H1 (cell line): ENCODE results near the gene CSNK2B. TPM values are rescaled to one million over a fixed set of nuclear protein-coding genes. Genes with fewer than 3 reads are reported as not detected.

Experiments
- CTCF ChIA-PET: fragments of 300-600 bp; sonication (Branson Sonifier 250); formaldehyde crosslinking; loops from one replicate; lab custom pipeline; 2021; ENCODE audit not compliant: partially characterized antibody; lab: Charles Lee
- POLR2A ChIA-PET: fragments of 300-600 bp; sonication (Branson Sonifier 250); formaldehyde crosslinking; loops from one replicate; lab custom pipeline; 2021; ENCODE audit warnings: inconsistent platforms; ENCODE audit not compliant: partially characterized antibody; lab: Charles Lee
- DNase-seq, 2 experiments: peaks; one replicate each; pipeline versions ENCODE4 v3.0.0 to v3.0.0-alpha.2; 2010 to 2022; ENCODE audit warnings: low spot score in 2 of 2, low read depth in 1 of 2, mixed read lengths in 1 of 2
- FAIRE-seq: peaks from 2 replicates; lab custom pipeline; 2011; peaks lifted over from hg19 to GRCh38; lab: Jason Lieb, UNC
- H2AFZ ChIP-seq: 2 replicates; pipeline ENCODE4 v1.8.1; 2012; ENCODE audit warnings: low read length, inconsistent platforms
- H2AK5ac ChIP-seq: 2 replicates; pipeline ENCODE4 v1.6.1; 2013; ENCODE audit warnings: low read depth, low read length
- H2BK120ac ChIP-seq: replicated peaks from 2 replicates; pipeline ENCODE3; 2013; ENCODE audit warnings: low read depth, low read length, inconsistent platforms
- H2BK12ac ChIP-seq: 2 replicates; pipeline ENCODE4 v1.6.1; 2013; ENCODE audit warnings: low read depth, low read length
- H2BK15ac ChIP-seq: 2 replicates; pipeline ENCODE4 v1.6.1; 2013; ENCODE audit warnings: low read length
- H2BK20ac ChIP-seq: 2 replicates; pipeline ENCODE4 v1.6.1; 2013; ENCODE audit warnings: low read length
- H2BK5ac ChIP-seq: 2 replicates; pipeline ENCODE4 v1.6.1; 2013; ENCODE audit warnings: low read depth, low read length
- H3K14ac ChIP-seq: 2 replicates; pipeline ENCODE4 v1.6.1; 2013; ENCODE audit warnings: inconsistent platforms; ENCODE audit not compliant: insufficient read length
- H3K18ac ChIP-seq: 2 replicates; pipeline ENCODE4 v1.6.1; 2013; ENCODE audit warnings: low read length; ENCODE audit errors: extremely low read depth
- H3K23ac ChIP-seq: 2 replicates; pipeline ENCODE4 v1.6.1; 2013; ENCODE audit warnings: inconsistent platforms; ENCODE audit not compliant: insufficient read length
- H3K23me2 ChIP-seq: 2 replicates; pipeline ENCODE4 v1.6.1; 2013; ENCODE audit warnings: low read depth, low read length
- H3K27ac ChIP-seq: 2 replicates; pipeline ENCODE4 v1.6.1; 2011; ENCODE audit warnings: low read depth, low read length, inconsistent platforms
- H3K27me3 ChIP-seq, 4 experiments: replicated peaks in 1 of 4; 1 replicate in 1 of 4; 2 replicates in 3 of 4; pipeline versions ENCODE4 v1.6.1 to v1.8.1; 2011 to 2013; ENCODE audit warnings: low read length in 3 of 4, mild to moderate bottlenecking in 3 of 4, inconsistent platforms in 2 of 4, mixed read lengths in 2 of 4, moderate library complexity in 1 of 4; ENCODE audit not compliant: control insufficient read depth in 3 of 4, insufficient read depth in 3 of 4; ENCODE audit errors: extremely low read depth in 1 of 4
- H3K36me3 ChIP-seq, 4 experiments: 2 replicates each; pipeline versions ENCODE4 v1.6.1 to v1.8.1; 2011 to 2013; ENCODE audit warnings: mild to moderate bottlenecking in 4 of 4, low read length in 3 of 4, moderate library complexity in 2 of 4, control low read depth in 1 of 4, inconsistent platforms in 1 of 4; ENCODE audit not compliant: insufficient read depth in 4 of 4, control insufficient read depth in 2 of 4
- H3K4ac ChIP-seq: replicated peaks from 2 replicates; pipeline ENCODE3; 2013; ENCODE audit warnings: low read length, low read depth, mixed read lengths, inconsistent platforms; ENCODE audit not compliant: insufficient read length
- H3K4me1 ChIP-seq, 4 experiments: replicated peaks in 1 of 4; 1 replicate in 1 of 4; 2 replicates in 3 of 4; pipeline versions ENCODE4 v1.6.1 to v1.8.1; 2011 to 2013; ENCODE audit warnings: low read length in 3 of 4, inconsistent platforms in 2 of 4, mixed read lengths in 1 of 4; ENCODE audit not compliant: insufficient read depth in 4 of 4, control insufficient read depth in 3 of 4
- H3K4me2 ChIP-seq, 2 experiments: 2 replicates each; pipeline versions ENCODE4 v1.6.1 to v1.8.1; 2011 to 2013; ENCODE audit warnings: low read depth in 2 of 2, low read length in 2 of 2, control low read depth in 1 of 2, inconsistent platforms in 1 of 2, mild to moderate bottlenecking in 1 of 2; ENCODE audit not compliant: insufficient read depth in 1 of 2
- H3K4me3 ChIP-seq, 4 experiments: fragments of 200-600, 300-600 bp in 1 of 4; sonication (generic), shearing (Covaris generic), sonication (Bioruptor Twin) in 1 of 4; 2 replicates each; pipeline versions ENCODE4 v1.5.1 to v1.8.1; 2011 to 2016; ENCODE audit warnings: low read length in 4 of 4, low read depth in 3 of 4, control low read depth in 2 of 4, inconsistent platforms in 2 of 4, mild to moderate bottlenecking in 2 of 4, mixed read lengths in 1 of 4, moderate library complexity in 1 of 4; ENCODE audit not compliant: insufficient read depth in 2 of 4; ENCODE audit errors: extremely low read depth in 1 of 4
- H3K56ac ChIP-seq: replicated peaks from 2 replicates; pipeline ENCODE3; 2013; ENCODE audit warnings: low read depth, mild to moderate bottlenecking, mixed read lengths, low read length, inconsistent platforms; ENCODE audit not compliant: insufficient read length
- H3K79me1 ChIP-seq: 2 replicates; pipeline ENCODE4 v1.6.1; 2013; ENCODE audit warnings: low read depth, low read length, control low read depth
- H3K79me2 ChIP-seq, 2 experiments: 2 replicates each; pipeline versions ENCODE4 v1.6.1 to v1.8.1; 2012 to 2013; ENCODE audit warnings: low read length in 2 of 2, mild to moderate bottlenecking in 2 of 2, inconsistent platforms in 1 of 2; ENCODE audit not compliant: insufficient read depth in 2 of 2, control insufficient read depth in 1 of 2
- H3K9ac ChIP-seq, 4 experiments: replicated peaks in 1 of 4; 1 replicate in 1 of 4; 2 replicates in 3 of 4; pipeline versions ENCODE4 v1.6.1 to v1.8.1; 2011 to 2013; ENCODE audit warnings: low read depth in 3 of 4, low read length in 3 of 4, control low read depth in 2 of 4, mild to moderate bottlenecking in 2 of 4, moderate library complexity in 2 of 4, inconsistent platforms in 1 of 4; ENCODE audit errors: extremely low read depth in 1 of 4
- H3K9me3 ChIP-seq, 2 experiments: 2 replicates each; pipeline versions ENCODE4 v1.6.1 to v1.8.1; 2012 to 2013; ENCODE audit warnings: mild to moderate bottlenecking in 2 of 2, moderate library complexity in 2 of 2, control low read depth in 1 of 2, inconsistent platforms in 1 of 2, low read depth in 1 of 2, low read length in 1 of 2, mixed read lengths in 1 of 2; ENCODE audit not compliant: insufficient read depth in 2 of 2
- H4K20me1 ChIP-seq, 2 experiments: replicated peaks in 1 of 2; 2 replicates each; pipeline versions ENCODE3 to v1.8.1; 2011 to 2013; ENCODE audit warnings: inconsistent platforms in 2 of 2, low read length in 2 of 2, mild to moderate bottlenecking in 1 of 2; ENCODE audit not compliant: insufficient read depth in 2 of 2, control insufficient read depth in 1 of 2
- H4K5ac ChIP-seq: 2 replicates; pipeline ENCODE4 v1.6.1; 2013; ENCODE audit warnings: low read length, low read depth, mixed read lengths, inconsistent platforms; ENCODE audit not compliant: insufficient read length
- H4K8ac ChIP-seq: 2 replicates; pipeline ENCODE4 v1.8.0; 2013; ENCODE audit warnings: mild to moderate bottlenecking, moderate library complexity, low read length, inconsistent platforms; ENCODE audit not compliant: insufficient read depth; ENCODE audit errors: extremely low read depth
- H4K91ac ChIP-seq: replicated peaks from 2 replicates; pipeline ENCODE3; 2013; ENCODE audit warnings: low read length, mixed read lengths, inconsistent platforms; ENCODE audit not compliant: insufficient read length
- ATF2 ChIP-seq: IDR thresholded peaks from 2 replicates; pipeline ENCODE4 v1.6.1; 2012; ENCODE audit warnings: low read length, inconsistent platforms
- POLR2A ChIP-seq, 2 experiments: IDR thresholded peaks; 1 replicate in 1 of 2; 2 replicates in 1 of 2; pipeline ENCODE4 v1.6.1; 2011; ENCODE audit warnings: low read depth in 2 of 2, low read length in 2 of 2, mild to moderate bottlenecking in 2 of 2; ENCODE audit errors: control extremely low read depth in 1 of 2
- WGBS, 2 experiments: shearing (Covaris generic) in 1 of 2; methylation state at CpG; one replicate each; pipeline versions ENCODE4 v1.1.6 to v1.1.7; 2013 to 2015; ENCODE audit warnings: low lambda C conversion rate in 2 of 2, mixed read lengths in 2 of 2, inconsistent platforms in 1 of 2, low coverage in 1 of 2, missing lambda C conversion rate in 1 of 2; ENCODE audit not compliant: insufficient replicate concordance in 2 of 2, insufficient coverage in 1 of 2, insufficient read length in 1 of 2; ENCODE audit errors: extremely low coverage in 1 of 2, missing lambda C conversion rate in 1 of 2; 5-methylcytosine and 5-hydroxymethylcytosine counted together
- polyA plus RNA-seq, 7 experiments: library from polyadenylated mRNA; depleted of rRNA in 3 of 7; stranded (reverse) in 5 of 7; unstranded in 2 of 7; fragments of >200 nt in 5 of 7; fragments of 200-250 nt in 2 of 7; gene quantifications; 1 replicate in 5 of 7; 2 replicates in 1 of 7; 4 replicates in 1 of 7; pipeline versions ENCODE4 v1.2.1 to v1.2.3, GENCODE V29; 2011 to 2013; ENCODE audit warnings: missing spikeins in 2 of 7, mixed read lengths in 2 of 7
- total RNA-seq: library from RNA; stranded (reverse); fragmentation: NEBNext Ultra II Directional; extraction: Animal tissue kit (Norgen Biotek cat#: 25700); gene quantifications from 2 replicates; pipeline ENCODE4 v1.2.1, GENCODE V29; 2021

CSNK2B gene
- total and polyA plus RNA-seq, 2 of the 8 experiments (the other 6 are each of a cell fraction or from before 2014, with no cell fraction given), result 169 to 208 TPM

- Histone ChIP-seq H3K14ac (no peak overlapping the region), H2AFZ (no peak overlapping the region), H2BK15ac (no peak overlapping the region), H4K20me1 (peaks cover 16 to 20% of the 10 kb centered on the region in 2 experiments), H2AK5ac (no peak overlapping the region), H2BK120ac (no peak overlapping the region), H3K23me2 (no peaks in the 10 kb centered on the region), H3K23ac (no peak overlapping the region), H3K9ac (no peak overlapping the region), H3K56ac (no peak overlapping the region), H3K4me3 (no peak overlapping the region), H2BK5ac (no peak overlapping the region), H4K8ac (no peak overlapping the region), H4K91ac (no peak overlapping the region), H2BK12ac (no peak overlapping the region), H3K4ac (no peak overlapping the region), H3K4me2 (no peak overlapping the region), H3K27ac (no peak overlapping the region), H3K79me2 (no peaks in the 10 kb centered on the region; a peak in 1 of 4 replicates), H3K36me3 (peaks cover 82 to 100% (median 97%) of the 10 kb centered on the region in 4 experiments), H3K27me3 (no peaks in the 10 kb centered on the region), H3K9me3 (no peaks in the 10 kb centered on the region), H2BK20ac (no peak overlapping the region), H3K4me1 (no peaks in the 10 kb centered on the region), H4K5ac (no peak overlapping the region), H3K18ac (no peak overlapping the region), H3K79me1 (peaks cover 13% of the 10 kb centered on the region; the same call in 1 of the 2 replicates)
- no peak for DNase-seq
- no peak for FAIRE-seq
- CTCF ChIA-PET, result no interaction called here
- WGBS, 2 experiments, result 93% methylated on average over 18 of the region's 32 CpGs; no CpG with 5 or more reads in 1 of the 2 experiments
- TF ChIP-seq ATF2 (no peak), POLR2A (IDR thresholded peaks at IDR 0.05; ENCODE audit: control extremely low read depth in 1 of 2, low read depth in 2 of 2, low read length in 2 of 2) (peak in 1 of 2 experiments; percentile 5; a peak in 1 of 3 replicates)
- POLR2A ChIA-PET, result interaction anchor here (0.8 to 34.9 kb wide), 4 partner anchors 6 to 29 kb away, joined by 3 to 883 read pairs (median 648); partner anchors contain the start of genes AIF1, APOM, BAG6 and C6orf47
Measured at GRCh38 chr6:31631681-31632278, 34.1 kb upstream of the CSNK2B start.
